Lung (tissue), 12 donors: Measurements from ENCODE around the gene C1QTNF5. TPM values are rescaled to one million over a fixed set of nuclear protein-coding genes. Genes with fewer than 3 reads are reported as not detected.

ENCODE experiments used
- ATAC-seq: fragments of 200-7000 bp; cut with Tn5 transposase; one replicate; pipeline ENCODE4 v1.9.1; 2020; ENCODE audit warnings: moderate number of reproducible peaks; ENCODE audit not compliant: insufficient read depth, low FRiP score
- DNase-seq, 3 donors: peaks; one replicate each; pipeline ENCODE4 v3.0.0-alpha.2; 2013 to 2017
- H3K27ac ChIP-seq, 2 donors: one replicate each; pipeline ENCODE4 v1.5.1; 2013; ENCODE audit warnings: mild to moderate bottlenecking in 2 of 2, moderate library complexity in 2 of 2, control low read depth in 1 of 2, inconsistent platforms in 1 of 2, low read depth in 1 of 2, low read length in 1 of 2
- H3K27me3 ChIP-seq, 3 donors: one replicate each; pipeline ENCODE4 v1.5.1; 2013; ENCODE audit warnings: low read length in 2 of 3; ENCODE audit not compliant: control insufficient read depth in 3 of 3, insufficient read depth in 3 of 3
- H3K36me3 ChIP-seq, 4 donors: one replicate each; pipeline ENCODE4 v1.5.1; 2013; ENCODE audit warnings: low read length in 4 of 4, mild to moderate bottlenecking in 1 of 4, moderate library complexity in 1 of 4; ENCODE audit not compliant: control insufficient read depth in 4 of 4, insufficient read depth in 4 of 4
- H3K4me1 ChIP-seq, 5 donors: one replicate each; pipeline ENCODE4 v1.5.1; 2013; ENCODE audit warnings: low read length in 5 of 5, mild to moderate bottlenecking in 2 of 5, moderate library complexity in 1 of 5; ENCODE audit not compliant: control insufficient read depth in 5 of 5, insufficient read depth in 5 of 5
- H3K4me3 ChIP-seq: one replicate; pipeline ENCODE4 v1.5.1; 2013; ENCODE audit warnings: mild to moderate bottlenecking, control low read depth, moderate library complexity
- H3K9ac ChIP-seq, 2 donors: one replicate each; pipeline ENCODE4 v1.5.1; 2013; ENCODE audit warnings: low read length in 2 of 2, control low read depth in 1 of 2; ENCODE audit not compliant: insufficient read depth in 1 of 2
- H3K9me3 ChIP-seq, 4 donors: one replicate each; pipeline ENCODE4 v1.5.1; 2013; ENCODE audit warnings: low read length in 3 of 4, mild to moderate bottlenecking in 1 of 4, moderate library complexity in 1 of 4; ENCODE audit not compliant: control insufficient read depth in 4 of 4, insufficient read depth in 3 of 4
- CTCF ChIP-seq: IDR thresholded peaks from 2 replicates; pipeline ENCODE4 v1.5.1; 2012; ENCODE audit warnings: mild to moderate bottlenecking; ENCODE audit errors: control extremely low read depth, extremely low read depth
- WGBS, 2 donors: extraction: QIAGEN DNeasy Blood & Tissue Kit; methylation state at CpG; one replicate each; pipeline ENCODE4 v1.1.7; 2013; 5-methylcytosine and 5-hydroxymethylcytosine counted together
- polyA plus RNA-seq, 2 donors: library from polyadenylated mRNA; stranded (reverse); fragments of 200-250 nt; gene quantifications; one replicate each; pipeline ENCODE4 v1.2.1, GENCODE V29; 2013
- total RNA-seq, 2 donors: library from RNA; depleted of rRNA in 1 of 2; stranded (reverse); fragments of >200 nt in 1 of 2; gene quantifications; one replicate each; pipeline ENCODE4 v1.2.1, GENCODE V29; 2014 to 2021
- donor health status: control.
- donor health status: control.
- donor health status: Bipolar disorder and iron deficiency.
- donor health status: healthy.
- donor health status: DM: yes; HTN: yes; CAD: no.

The C1QTNF5 gene
- total and polyA plus RNA-seq, 4 donors = 20.2 to 34.9 (median 28.3) TPM

- peaks cover 0 to 4% (median 0%) of the 10 kb centered on the region in 3 donors for H3K27me3 ChIP-seq
- no peak overlapping the region for H3K27ac ChIP-seq
- peaks cover 0 to 31% (median 8%) of the 10 kb centered on the region in 5 donors for H3K4me1 ChIP-seq
- H3K36me3 ChIP-seq = no peaks in the 10 kb centered on the region
- no peaks in the 10 kb centered on the region for H3K9me3 ChIP-seq
- H3K9ac ChIP-seq = no peak overlapping the region
- DNase-seq (no peak), ATAC-seq (no peak)
- 85 to 92% methylated on average over 10 of the region's 10 CpGs for WGBS, 2 donors
- no peak for TF ChIP-seq CTCF
- H3K4me3 ChIP-seq = no peak overlapping the region
Observed at GRCh38 chr11:119342362-119343130, 1.9 kb upstream of the C1QTNF5 start.

GRCh38 chr11:119342023-119342300, 1.3 kb upstream of the C1QTNF5 start:
- DNase-seq (no peak), ATAC-seq (no peak)
- Histone ChIP-seq H3K27me3 (no peaks in the 10 kb centered on the region), H3K36me3 (no peaks in the 10 kb centered on the region), H3K4me3 (no peak overlapping the region), H3K9ac (no peak overlapping the region), H3K9me3 (no peaks in the 10 kb centered on the region), H3K27ac (peak overlapping the region in 1 of 2 donors; percentile 9), H3K4me1 (peaks cover 0 to 37% (median 8%) of the 10 kb centered on the region in 5 donors)
- 72 to 76% methylated on average over 7 of the region's 7 CpGs for WGBS, 2 donors
- TF ChIP-seq CTCF = no peak

- H3K36me3 ChIP-seq = peaks cover 0 to 3% (median 1%) of the 10 kb centered on the region in 4 donors
- peak overlapping the region; percentile 9 to 90 for H3K27ac ChIP-seq
- 15 to 28% methylated on average over 15 to 16 of the region's 16 CpGs for WGBS, 2 donors
- no peak overlapping the region for H3K4me3 ChIP-seq
- peaks cover 0 to 42% (median 8%) of the 10 kb centered on the region in 5 donors for H3K4me1 ChIP-seq
- no peak for DNase-seq
- ATAC-seq = no peak
- H3K9ac ChIP-seq = peak overlapping the region in 1 of 2 donors; percentile 58
- H3K9me3 ChIP-seq = no peaks in the 10 kb centered on the region
- no peak for TF ChIP-seq CTCF
- no peaks in the 10 kb centered on the region for H3K27me3 ChIP-seq
Observed at GRCh38 chr11:119341222-119342022, 739 bp upstream of the C1QTNF5 start.
